HG02981 (cell line): ENCODE measurements around the gene BATF.

ENCODE experiments used
- ATAC-seq: cut with Tn5 transposase; IDR thresholded peaks from one replicate; pipeline ENCODE4 v1.9.1; 2021; ENCODE audit warnings: mild to moderate bottlenecking, moderate library complexity; ENCODE audit not compliant: unreplicated experiment

BATF gene

GRCh38 chr14:75531660-75532317 lies 9.5 kb downstream of the BATF start:
- no peak for ATAC-seq

DNA sequence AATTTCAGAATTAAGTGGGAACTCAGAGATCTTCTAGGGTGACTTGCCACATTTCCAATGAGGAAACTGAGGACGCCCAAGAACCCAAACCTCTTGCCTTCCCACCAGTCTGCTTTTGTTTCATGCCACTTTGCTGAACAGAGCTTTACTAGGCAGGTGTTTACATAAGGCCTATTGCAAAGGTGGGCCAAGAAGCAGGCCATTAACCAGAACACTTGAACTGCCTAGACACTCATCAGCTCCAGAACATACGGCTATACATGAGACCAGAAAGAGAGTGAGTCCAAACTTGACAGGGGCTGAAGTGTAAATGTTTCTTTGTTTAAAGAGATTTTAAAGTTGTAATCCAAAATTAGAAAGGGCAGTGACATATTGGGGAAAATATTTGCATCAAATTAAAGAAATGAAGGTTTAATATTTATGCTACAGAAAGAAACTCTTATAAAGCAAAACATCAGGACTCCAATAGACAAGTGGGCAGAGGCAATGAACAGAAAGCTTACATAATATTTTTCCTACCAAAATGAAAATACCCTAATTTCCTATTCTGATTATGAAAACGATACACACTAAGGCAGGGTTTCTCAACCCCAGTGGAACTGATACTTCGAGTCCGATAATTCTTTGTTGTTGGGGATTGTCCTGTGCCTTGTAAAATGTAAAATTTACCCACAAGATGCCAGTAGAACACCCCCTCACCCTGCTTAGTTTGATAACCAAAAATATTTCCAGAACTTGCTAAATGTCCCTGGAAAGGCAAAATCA lies 11.7 kb downstream of the BATF start:
- ATAC-seq: no peak

- ATAC-seq: no peak
Observed at GRCh38 chr14:75535164-75535898, 13.1 kb downstream of the BATF start.

- ATAC-seq: no peak
Observed at GRCh38 chr14:75537071-75537470, 14.8 kb downstream of the BATF start.

- no peak for ATAC-seq
Observed at GRCh38 chr14:75539162-75539560, 16.9 kb downstream of the BATF start.

- peak; percentile 50 for ATAC-seq
Observed at GRCh38 chr14:75539561-75540478, 17.6 kb downstream of the BATF start.

DNA sequence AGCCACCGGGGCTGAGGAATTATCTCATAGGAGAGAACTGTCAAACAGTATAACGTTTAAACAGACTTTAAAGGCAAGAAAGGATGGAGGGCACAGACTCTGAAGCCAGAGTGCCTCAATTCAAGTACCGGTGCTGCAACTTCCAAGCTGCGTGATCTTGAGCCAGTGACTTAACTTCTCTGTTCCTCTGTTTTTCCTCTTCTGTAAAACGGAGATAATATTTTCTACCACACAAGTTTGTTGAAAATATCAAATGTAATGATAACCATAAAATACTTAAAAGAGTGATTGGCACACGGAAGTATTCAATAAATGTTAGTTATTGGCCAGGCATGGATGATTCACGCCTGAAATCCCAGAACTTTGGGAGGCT lies 18.2 kb downstream of the BATF start:
- no peak for ATAC-seq

DNA sequence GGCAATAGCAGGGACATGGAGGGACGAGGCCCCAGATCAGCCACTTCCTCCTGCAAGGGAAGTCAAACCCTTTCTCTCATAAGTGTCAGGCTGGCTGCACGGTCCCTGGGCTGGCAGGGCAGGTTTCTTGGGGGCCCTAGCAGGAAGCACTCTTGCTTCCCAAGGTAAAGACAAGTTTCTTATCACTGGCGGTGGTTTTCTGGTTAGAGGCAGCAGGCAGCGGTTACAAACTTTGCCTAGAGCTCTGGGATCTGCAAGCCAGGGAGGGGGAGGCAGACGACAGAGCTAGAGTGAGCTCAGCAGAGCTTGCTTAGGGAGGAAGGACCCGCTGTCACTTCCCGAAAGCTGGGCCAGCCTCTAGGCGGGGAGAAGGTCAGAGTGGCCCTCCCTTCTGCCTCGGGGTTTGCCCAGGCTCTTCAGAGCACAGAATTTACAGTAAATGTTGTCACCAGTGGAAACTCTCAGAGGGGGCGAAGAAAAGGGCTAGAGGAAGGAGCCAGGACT lies 20.4 kb downstream of the BATF start:
- ATAC-seq: peak; percentile 57

- peak; percentile 16 for ATAC-seq
Observed at GRCh38 chr14:75543253-75543652, 21.0 kb downstream of the BATF start.

DNA sequence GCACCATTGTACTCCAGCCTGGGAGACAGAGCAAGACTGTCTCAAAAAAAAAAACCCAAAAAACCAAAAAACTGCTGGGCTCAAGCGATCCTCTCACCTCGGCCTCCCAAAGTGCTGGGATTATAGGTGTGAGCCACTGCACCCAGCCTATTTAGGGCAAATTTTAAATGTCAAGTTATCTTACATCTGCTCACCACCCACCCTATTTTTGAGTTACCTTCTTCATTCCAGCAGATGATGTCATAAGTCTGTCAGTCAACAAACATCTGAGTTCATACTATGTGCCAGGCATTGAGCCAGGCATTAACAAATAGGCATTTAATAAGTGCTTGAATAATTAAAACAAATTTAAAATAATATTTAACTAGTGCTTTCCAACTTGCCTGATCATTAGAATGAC lies 21.5 kb downstream of the BATF start:
- no peak for ATAC-seq

DNA sequence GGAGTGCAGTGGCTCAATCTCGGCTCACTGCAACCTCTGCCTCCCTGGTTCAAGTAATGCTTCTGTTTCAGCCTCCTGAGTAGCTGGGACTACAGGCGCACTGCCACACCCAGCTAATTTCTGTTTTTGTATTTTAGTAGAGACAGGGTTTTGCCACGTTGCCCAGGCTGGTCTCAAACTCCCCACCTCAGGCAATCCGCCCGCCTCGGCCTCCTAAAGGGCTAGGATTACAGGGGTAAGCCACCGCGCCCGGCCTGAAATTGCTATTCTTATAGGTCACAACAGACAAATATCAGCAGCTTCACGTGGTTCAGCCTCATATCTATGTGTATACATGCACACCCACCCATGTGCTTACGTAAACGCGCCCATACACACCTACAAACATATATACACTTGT lies 23.6 kb downstream of the BATF start:
- no peak for ATAC-seq

- no peak for ATAC-seq
Observed at GRCh38 chr14:75547552-75548250, 25.4 kb downstream of the BATF start.

DNA sequence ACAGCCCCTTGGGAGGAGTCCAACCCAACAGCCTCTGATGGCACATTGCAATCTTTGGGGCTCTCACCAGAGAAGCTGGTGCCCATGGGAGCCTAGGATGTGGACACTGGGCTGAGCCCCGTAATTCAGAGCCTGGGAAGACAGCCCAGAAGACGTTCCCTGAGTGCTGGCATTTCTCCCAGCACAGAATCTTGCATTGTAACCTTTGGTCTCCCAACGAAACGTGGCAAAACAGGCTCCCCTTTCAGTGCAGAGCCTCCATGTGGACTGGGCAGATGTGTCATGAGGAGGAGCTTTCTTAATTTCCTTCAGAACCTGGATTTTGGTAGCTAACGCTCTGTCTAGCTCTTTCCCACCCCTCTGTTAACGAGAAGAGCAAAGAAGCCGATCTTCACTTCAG lies 26.3 kb downstream of the BATF start:
- no peak for ATAC-seq

GRCh38 chr14:75549169-75549568 lies 26.9 kb downstream of the BATF start:
- ATAC-seq: peak; percentile 60

- no peak for ATAC-seq
Observed at GRCh38 chr14:75551021-75551420, 28.8 kb downstream of the BATF start.

DNA sequence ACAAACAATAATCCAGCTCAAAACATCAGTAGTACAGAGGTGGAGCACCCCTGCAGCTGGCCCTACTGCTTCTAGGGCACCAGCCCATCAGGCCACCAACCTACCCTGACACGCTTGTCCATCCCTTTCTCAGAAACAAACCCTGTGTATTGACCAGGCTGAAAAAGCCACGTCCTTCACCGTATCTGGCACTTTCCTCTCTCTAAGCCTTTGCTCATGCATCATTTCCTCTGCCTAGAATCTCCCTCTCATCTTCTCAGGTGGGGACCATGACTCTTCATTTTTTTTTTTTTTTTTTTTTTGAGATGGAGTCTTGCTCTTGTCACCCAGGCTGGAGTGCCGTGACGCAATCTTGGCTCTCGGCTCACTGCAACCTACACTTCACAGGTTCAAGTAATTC lies 30.9 kb downstream of the BATF start:
- ATAC-seq: no peak

DNA sequence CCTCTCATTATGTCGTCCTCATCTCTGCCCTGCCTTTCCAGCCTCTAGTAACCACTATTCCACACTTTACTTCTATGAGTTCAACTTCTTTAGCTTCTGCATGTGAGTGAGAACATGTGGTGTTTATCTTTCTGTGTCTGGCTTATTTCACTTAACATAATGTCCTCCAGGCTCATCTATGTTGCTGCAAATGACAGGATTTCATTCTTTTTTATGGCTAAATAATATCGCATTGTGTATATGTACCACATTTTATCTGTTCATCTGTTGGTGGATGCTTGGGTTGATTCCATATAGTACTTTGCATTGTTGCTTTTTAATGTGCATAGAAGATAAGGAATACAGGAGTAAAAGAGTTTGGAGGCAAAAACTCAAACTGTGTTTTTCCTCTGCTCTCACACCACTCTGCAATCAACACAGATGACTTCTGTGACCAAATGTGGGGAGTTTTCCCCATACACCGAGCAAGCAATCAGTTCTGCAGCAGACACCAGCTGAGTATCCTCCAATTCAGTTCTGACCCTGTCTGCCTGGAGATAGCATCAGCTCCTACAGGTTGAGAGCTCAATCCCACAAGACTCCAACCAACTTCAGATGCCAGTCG lies 31.6 kb downstream of the BATF start:
- no peak for ATAC-seq

DNA sequence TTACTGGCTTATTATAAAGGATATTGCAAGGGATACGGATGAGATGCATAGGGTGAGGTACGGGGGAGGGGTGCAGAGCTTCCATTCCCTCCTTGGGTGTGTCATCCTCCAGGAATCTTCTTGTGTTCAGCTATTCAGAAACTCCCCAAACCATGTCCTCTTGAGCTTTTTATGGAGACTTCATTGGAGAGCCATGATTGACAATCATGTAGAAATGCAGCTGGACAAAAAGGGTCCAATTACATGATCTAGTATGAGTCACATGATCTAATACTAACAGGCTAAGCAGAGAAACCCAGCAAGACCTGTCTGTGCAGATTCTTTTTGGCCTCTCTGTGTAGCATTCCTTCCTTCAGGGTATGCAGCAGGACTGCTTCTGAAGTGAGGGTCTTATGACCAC lies 32.2 kb downstream of the BATF start:
- ATAC-seq: no peak

DNA sequence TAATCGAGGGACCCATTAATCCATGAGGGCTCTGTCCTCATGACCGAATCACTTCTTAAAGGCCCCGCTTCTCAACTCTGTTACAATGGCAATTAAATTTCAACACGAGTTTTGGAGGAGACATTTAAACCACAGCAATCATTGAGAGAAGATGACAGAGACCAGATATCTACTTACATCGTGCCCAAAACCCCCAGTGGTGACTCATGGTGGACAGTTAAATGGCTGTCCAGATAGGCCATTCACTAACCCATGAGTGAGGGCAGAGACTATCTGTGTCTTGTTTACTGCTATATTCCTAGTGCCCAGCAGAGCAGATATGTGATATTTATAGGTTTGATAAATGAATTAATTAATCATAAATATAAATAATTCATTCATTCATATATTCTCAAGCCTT lies 36.2 kb downstream of the BATF start:
- no peak for ATAC-seq

DNA sequence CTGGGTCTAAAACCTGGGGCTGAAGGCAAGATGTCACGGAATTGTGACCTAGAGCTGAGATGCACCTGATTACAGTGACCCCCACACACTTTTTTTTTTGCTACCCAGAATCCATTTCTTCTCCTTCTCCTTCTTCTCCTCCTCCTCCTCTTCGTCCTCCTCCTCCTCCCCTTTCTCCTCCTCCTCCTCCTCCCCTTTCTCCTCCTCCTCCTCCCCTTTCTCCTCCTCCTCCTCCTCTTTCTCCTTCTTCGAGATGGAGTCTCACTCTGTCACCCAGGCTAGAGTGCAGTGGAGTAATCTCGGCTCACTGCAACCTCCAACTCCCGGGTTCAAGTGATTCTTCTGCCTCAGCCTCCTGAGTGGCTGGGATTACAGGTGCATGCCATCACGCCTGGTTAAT lies 36.8 kb downstream of the BATF start:
- ATAC-seq: no peak
